Astrocyte (in vitro differentiated cells and primary cell): ENCODE results near the gene PPM1A.

Experiments
- CTCF ChIP-seq: IDR thresholded peaks from 2 replicates; pipeline ENCODE4 v1.5.1; 2011; ENCODE audit warnings: low read depth, mild to moderate bottlenecking, inconsistent platforms, low read length, moderate library complexity; ENCODE audit not compliant: insufficient read depth
- EZH2 ChIP-seq: IDR thresholded peaks from 2 replicates; pipeline ENCODE4 v1.6.1; 2012; ENCODE audit warnings: mild to moderate bottlenecking, low read length, inconsistent platforms; ENCODE audit not compliant: insufficient read depth

GRCh38 chr14:60272177-60272576, 23.2 kb downstream of the PPM1A start:
- TF ChIP-seq CTCF (no peak), EZH2 (no peak)
